GM12874 (cell line): ENCODE data around the gene USH1G.

ENCODE experiments used
- TF ChIP-seq, protein P1 (sequence below): IDR thresholded peaks from 2 replicates; pipeline ENCODE4 v1.5.1; 2011; ENCODE audit warnings: low read depth, mild to moderate bottlenecking, control low read depth, low read length, moderate library complexity; ENCODE audit not compliant: insufficient read depth

Gene USH1G

DNA sequence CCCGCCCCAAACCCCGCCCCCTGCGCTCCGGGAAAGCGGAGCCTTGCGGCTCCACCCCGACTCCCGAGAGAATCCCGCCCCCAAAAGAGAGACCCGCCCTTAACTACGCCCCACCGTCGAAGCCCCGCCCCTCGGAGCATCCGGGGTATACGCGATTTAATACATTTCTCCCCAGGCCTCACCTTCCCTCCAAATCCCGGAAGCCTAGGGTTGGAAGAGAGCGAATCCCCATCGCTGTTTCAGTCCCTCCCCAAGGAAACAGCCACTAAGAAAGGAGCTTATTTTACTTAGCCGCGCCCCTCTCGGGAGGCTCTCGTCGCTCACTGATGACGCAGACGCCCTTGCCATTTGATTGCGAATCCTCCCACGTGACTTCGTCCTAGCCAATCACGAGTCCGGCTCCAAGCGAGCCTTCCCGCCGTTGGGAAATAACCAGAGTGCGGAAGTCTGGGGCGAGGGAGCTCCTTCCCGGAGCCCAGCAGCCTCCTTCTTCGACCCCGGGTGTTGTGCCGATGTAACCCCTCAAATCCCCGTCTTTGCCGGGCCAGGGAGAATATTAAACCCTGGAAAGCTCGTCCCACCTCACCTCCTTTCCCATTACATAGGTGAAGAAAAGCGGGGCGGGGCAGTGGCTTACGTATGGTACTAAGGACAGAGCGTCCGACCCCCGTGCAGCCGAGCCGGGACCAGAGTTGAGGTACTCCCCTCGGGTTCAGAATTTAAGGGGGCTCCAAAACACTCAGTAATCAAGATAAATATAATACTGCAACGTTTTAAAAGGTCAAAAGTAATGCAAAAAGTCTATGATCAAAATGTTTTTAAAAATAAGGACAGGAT, 49.8 kb downstream of the USH1G start:
- TF ChIP-seq, protein P1, sequence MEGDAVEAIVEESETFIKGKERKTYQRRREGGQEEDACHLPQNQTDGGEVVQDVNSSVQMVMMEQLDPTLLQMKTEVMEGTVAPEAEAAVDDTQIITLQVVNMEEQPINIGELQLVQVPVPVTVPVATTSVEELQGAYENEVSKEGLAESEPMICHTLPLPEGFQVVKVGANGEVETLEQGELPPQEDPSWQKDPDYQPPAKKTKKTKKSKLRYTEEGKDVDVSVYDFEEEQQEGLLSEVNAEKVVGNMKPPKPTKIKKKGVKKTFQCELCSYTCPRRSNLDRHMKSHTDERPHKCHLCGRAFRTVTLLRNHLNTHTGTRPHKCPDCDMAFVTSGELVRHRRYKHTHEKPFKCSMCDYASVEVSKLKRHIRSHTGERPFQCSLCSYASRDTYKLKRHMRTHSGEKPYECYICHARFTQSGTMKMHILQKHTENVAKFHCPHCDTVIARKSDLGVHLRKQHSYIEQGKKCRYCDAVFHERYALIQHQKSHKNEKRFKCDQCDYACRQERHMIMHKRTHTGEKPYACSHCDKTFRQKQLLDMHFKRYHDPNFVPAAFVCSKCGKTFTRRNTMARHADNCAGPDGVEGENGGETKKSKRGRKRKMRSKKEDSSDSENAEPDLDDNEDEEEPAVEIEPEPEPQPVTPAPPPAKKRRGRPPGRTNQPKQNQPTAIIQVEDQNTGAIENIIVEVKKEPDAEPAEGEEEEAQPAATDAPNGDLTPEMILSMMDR: no peak

DNA sequence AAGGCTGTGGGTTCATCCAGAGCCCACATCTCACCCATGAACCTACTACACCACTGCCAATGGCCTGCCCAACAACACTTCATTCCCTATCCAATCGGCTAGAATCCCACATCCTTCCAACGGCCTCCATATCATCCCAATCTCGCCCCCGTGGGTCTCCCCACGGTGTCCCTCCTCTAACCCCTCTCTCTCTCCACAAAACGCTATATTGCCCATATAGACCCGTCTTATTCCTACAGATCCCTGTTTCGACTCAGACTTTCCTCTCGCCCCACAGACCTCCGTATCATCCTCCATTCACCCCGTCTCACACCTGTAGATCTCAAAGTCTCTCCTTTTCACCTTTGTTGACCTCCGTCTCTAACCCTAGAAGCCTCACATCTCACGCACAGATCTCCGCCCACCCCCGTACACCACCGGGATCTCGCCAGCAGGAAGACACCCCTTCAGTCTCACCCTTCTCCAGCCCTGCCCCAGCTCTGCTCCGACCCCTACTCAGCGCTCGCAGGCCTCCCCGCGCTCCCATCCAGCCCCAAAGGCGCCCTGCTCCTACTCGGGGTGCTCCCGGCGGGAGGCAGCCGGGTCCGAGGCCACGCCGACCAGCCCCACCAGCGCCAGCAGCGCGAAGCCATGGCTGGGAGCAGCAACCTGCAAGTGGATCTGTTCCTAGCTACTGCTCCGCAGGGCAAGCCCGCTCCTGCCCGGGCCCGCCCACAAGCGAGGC, 50.6 kb downstream of the USH1G start, which contains the start of gene FDXR:
Gene FDXR (minus strand): TSS at position 682 of the 724 bp plus-strand sequence. CDS start 50 bp downstream, at position 632.
- TF ChIP-seq, protein P1: no peak

DNA sequence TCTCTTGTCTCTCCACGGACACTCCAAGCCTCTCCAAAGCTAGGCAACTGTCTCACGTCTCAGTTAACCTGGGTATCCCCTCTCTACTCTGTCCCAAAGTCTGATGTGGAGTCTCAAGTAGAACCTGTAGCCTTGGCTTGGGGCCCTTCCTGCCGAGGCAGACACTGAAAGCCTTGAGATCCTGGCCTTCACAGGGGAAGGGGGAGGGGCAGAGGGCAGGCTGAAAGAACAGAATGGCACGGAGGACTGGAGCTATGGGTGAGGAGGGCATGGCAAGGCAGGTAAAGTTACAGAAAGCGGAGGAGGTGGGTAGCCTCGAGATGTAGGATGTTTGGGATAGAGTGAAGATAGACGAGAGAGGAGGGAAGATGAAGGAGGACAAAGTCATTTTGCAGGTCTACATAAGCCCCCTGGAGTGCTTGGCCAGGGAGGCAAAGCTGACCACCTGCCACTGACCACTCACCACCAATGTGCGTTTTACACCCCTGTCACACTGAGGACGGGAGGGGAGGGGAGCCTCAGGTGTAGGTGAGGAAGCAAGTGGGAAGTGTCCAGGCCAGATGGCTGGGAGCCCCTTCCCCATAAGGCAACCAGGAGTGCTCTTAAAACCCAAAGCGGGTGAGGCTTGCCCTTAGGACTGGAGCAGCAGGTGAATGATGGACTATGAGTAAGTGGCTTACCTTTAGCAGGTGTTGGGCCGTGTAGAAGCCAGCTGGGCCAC, 51.5 kb downstream of the USH1G start:
- TF ChIP-seq, protein P1: no peak

- TF ChIP-seq, protein P1: no peak
Measured at GRCh38 chr17:74870512-74870911, 52.5 kb downstream of the USH1G start.

DNA sequence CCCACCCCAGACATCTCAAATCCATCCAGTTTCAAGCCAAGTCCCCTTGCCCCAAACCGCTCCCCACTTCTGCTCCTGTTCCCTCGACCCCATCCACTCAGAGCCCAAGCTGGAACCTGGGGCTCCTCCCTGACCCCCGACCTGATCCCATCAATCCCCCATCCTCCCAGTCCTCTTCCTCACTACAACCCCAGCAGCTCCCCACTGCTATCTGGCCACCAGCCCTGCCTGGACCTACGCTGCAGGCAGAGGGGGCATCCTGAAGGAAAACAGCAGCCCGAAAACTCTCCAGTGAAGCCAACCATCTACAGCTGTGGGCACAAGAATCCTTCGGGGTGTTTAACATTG, 54.2 kb downstream of the USH1G start:
- TF ChIP-seq, protein P1: no peak

DNA sequence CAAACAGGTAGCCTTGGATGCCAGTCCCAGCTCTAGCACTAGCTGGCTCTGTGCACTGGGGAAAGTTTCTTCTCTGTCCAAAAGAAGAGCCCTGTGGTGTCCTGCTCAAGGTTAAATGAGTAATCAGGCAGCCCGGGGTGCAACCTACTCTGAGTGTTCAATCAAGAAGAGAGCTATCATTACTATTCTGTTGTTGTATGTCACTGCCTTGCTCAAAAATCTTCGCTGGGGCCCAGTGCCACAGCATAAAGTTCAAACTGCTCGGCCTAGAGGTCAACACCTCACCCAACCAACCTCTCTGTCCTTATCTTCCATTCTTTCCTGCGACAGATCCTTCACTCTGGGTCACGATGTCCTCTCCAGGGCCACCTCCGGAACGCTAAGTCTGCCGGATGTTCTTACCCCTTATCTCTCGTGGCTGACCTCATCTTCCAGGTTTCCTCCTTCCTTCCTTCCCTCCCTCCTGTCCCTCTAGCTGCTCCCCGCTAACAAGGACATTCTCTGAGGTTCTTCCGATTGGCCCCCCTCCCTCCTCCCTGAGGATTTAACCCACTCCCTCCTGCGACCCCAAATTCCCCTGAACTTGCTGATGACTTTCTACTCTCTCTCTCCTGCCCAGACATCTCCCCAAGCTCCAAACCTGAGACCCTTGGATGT, 54.7 kb downstream of the USH1G start:
- TF ChIP-seq, protein P1: no peak
